PC-3 (cell line): ENCODE results near the gene MCRIP2. TPM values are rescaled to one million over a fixed set of nuclear protein-coding genes. Genes with fewer than 3 reads are reported as not detected.

Experiments
- ATAC-seq: fragments of 200-7000 bp; cut with Tn5 transposase; 2 replicates; pipeline ENCODE4 v1.9.1; 2020; ENCODE audit warnings: mild to moderate bottlenecking, moderate library complexity
- BruUV-seq: library from RNA; stranded (reverse); fragments of 400-500 nt; replicated peaks from 2 replicates; lab custom pipeline; 2021; lab: Mats Ljungman, UMichigan
- CTCF ChIA-PET: fragments of 300-600 bp; sonication (Branson Sonifier 250); formaldehyde crosslinking; loops from one replicate; lab custom pipeline; 2022; ENCODE audit warnings: antibody characterized with exemption; lab: Charles Lee
- POLR2A ChIA-PET: fragments of 300-600 bp; sonication (Branson Sonifier 250); formaldehyde crosslinking; loops from one replicate; lab custom pipeline; 2022; ENCODE audit warnings: antibody characterized with exemption; ENCODE audit not compliant: unreplicated experiment; lab: Charles Lee
- DNase-seq: peaks from one replicate; pipeline ENCODE4 v3.0.0-alpha.2; 2015
- H2AFZ ChIP-seq: fragments of 300-600 bp; sonication (generic); 2 replicates; pipeline ENCODE4 v1.6.0; 2016; ENCODE audit warnings: antibody characterized with exemption, low read length
- H3F3A ChIP-seq: fragments of 300-600 bp; sonication (generic); one replicate; pipeline ENCODE4 v1.6.0; 2017; ENCODE audit warnings: antibody characterized with exemption, low read length, control low read depth, mild to moderate bottlenecking; ENCODE audit not compliant: unreplicated experiment
- H3K27ac ChIP-seq: fragments of 300-600 bp; sonication (generic); 2 replicates; pipeline ENCODE4 v1.5.1; 2016; ENCODE audit warnings: mild to moderate bottlenecking, low read length
- H3K27me3 ChIP-seq: fragments of 300-600 bp; sonication (generic); 2 replicates; pipeline ENCODE4 v1.6.1; 2016; ENCODE audit warnings: low read length, mixed read lengths
- H3K36me3 ChIP-seq: fragments of 300-600 bp; sonication (generic); 2 replicates; pipeline ENCODE4 v1.6.1; 2016; ENCODE audit warnings: low read depth, mixed run types, low read length, mixed read lengths
- H3K4me1 ChIP-seq: fragments of 300-600 bp; sonication (generic); 2 replicates; pipeline ENCODE4 v1.5.1; 2016; ENCODE audit warnings: low read length; ENCODE audit not compliant: insufficient read depth
- H3K4me2 ChIP-seq: fragments of 300-600 bp; sonication (generic); 2 replicates; pipeline ENCODE4 v1.6.0; 2016; ENCODE audit warnings: low read length
- H3K4me3 ChIP-seq: fragments of 300-600 bp; sonication (generic); 2 replicates; pipeline ENCODE4 v1.5.1; 2016; ENCODE audit warnings: mild to moderate bottlenecking, low read length, mixed read lengths
- H3K79me2 ChIP-seq: fragments of 300-600 bp; sonication (generic); 2 replicates; pipeline ENCODE4 v1.6.1; 2017; ENCODE audit warnings: low read length, mixed read lengths
- H3K9ac ChIP-seq: fragments of 300-600 bp; sonication (generic); 2 replicates; pipeline ENCODE4 v1.6.0; 2016; ENCODE audit warnings: mild to moderate bottlenecking, low read length
- H3K9me2 ChIP-seq: fragments of 300-600 bp; sonication (generic); replicated peaks from 2 replicates; pipeline ENCODE4 v1.6.1; 2016; ENCODE audit warnings: mixed run types, low read length, mixed read lengths
- H3K9me3 ChIP-seq: fragments of 300-600 bp; sonication (generic); 2 replicates; pipeline ENCODE4 v1.6.1; 2016; ENCODE audit warnings: low read length, mixed read lengths
- H4K20me1 ChIP-seq: fragments of 300-600 bp; sonication (generic); 2 replicates; pipeline ENCODE4 v1.6.1; 2016; ENCODE audit warnings: low read length, mixed read lengths
- CTCF ChIP-seq: fragments of 300-600 bp; sonication (generic); conservative IDR thresholded peaks from 2 replicates; pipeline ENCODE4 v1.5.1; 2017; ENCODE audit warnings: antibody characterized with exemption, low read depth, mild to moderate bottlenecking, low read length
- EZH2 ChIP-seq: fragments of 300-600 bp; sonication (generic); IDR thresholded peaks from one replicate; pipeline ENCODE4 v1.6.1; 2017; ENCODE audit warnings: antibody characterized with exemption, mild to moderate bottlenecking, low read length; ENCODE audit not compliant: unreplicated experiment
- EZH2phosphoT487 ChIP-seq: fragments of 300-600 bp; sonication (generic); IDR thresholded peaks from 2 replicates; pipeline ENCODE4 v1.6.1; 2018; ENCODE audit warnings: mild to moderate bottlenecking, antibody characterized with exemption, low read length, borderline replicate concordance
- intact Hi-C: fragments of 100-400 bp; cut with micrococcal nuclease; formaldehyde crosslinking; loops from 2 replicates; pipeline ENCODE4 v1.9.0; 2023
- total RNA-seq: library from RNA; depleted of rRNA; stranded (reverse); fragments of >200 nt; gene quantifications from 2 replicates; pipeline ENCODE4 v1.2.3, GENCODE V29; 2014

MCRIP2 gene
- total RNA-seq, 1 experiment from 2014 or later, result 83.5 TPM

DNA sequence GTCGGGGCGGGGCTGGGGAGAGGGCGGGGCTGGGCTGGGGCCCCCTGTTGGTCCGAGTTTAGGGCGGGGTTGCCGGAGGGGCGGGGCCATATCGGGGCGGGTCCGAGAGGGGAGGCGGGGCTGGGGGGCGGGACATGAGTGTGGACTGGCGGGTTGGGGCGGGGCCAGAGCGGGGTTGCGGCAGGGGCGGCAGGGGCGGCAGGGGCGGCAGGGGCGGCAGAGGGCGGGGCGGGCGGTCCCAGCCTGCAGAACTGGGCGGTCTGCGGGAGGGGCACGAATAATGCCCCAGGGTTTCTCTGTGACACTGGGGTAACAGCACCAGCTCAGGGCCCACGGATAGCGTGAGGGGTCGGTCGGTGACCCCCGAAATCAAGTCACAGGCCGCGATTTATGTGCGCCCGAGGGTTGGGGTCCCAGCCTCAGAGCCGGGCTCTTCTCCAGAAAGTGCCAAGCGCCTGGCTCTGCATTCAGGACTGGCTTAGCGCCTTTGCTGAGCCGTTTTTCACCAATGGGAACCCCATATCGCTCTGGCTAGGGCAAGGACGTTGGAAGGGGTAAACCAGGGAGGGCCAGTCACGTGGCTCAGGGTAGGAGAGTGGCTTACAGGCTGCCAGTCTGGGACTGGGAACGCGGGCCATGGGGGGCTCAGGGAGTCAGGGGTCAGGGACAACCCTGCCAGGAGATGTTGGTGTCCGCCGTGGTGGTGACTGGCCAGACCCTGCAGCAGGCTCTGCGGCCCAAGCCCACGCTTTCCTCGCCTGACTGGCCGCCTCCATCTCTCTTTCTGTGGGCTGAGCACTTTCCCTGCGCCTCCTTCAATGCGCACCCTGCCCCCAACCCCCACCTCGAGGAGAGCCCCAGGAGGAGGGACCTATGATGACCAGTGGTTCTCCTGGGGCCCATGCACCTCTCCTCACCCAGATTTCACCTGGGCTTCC is 4.3 kb upstream of the MCRIP2 start:
- peak; percentile 71 for DNase-seq
- H3F3A ChIP-seq, result no peaks in the 10 kb centered on the region
- H3K9me2 ChIP-seq, result no peaks in the 10 kb centered on the region
- H3K9ac ChIP-seq, result peak overlapping the region; percentile 83; the same call in 1 of the 2 replicates
- intact Hi-C loops, result loop anchor here (5.0 kb wide), 1 partner anchor 50 kb away; no protein-coding TSS in a partner anchor
- no peak overlapping the region for H3K27ac ChIP-seq
- H3K4me2 ChIP-seq, result peak overlapping the region; percentile 97
- H3K4me1 ChIP-seq, result peaks cover 3% of the 10 kb centered on the region; the same call in 1 of the 2 replicates
- peak overlapping the region; percentile 90 for H3K4me3 ChIP-seq
- ChIA-PET CTCF (no interaction called here), POLR2A (no interaction called here)
- peak overlapping the region; percentile 66; the same call in 1 of the 2 replicates for H2AFZ ChIP-seq
- no peaks in the 10 kb centered on the region for H3K36me3 ChIP-seq
- no peak; the same call in 1 of the 2 replicates for ATAC-seq
- TF ChIP-seq EZH2, result no peak
- no peak for TF ChIP-seq EZH2phosphoT487
- no peak for TF ChIP-seq CTCF
- H4K20me1 ChIP-seq, result no peaks in the 10 kb centered on the region
- H3K27me3 ChIP-seq, result no peaks in the 10 kb centered on the region
- H3K79me2 ChIP-seq, result peaks cover 14% of the 10 kb centered on the region
- H3K9me3 ChIP-seq, result no peaks in the 10 kb centered on the region
- BruUV-seq, result no TSS peak

DNA sequence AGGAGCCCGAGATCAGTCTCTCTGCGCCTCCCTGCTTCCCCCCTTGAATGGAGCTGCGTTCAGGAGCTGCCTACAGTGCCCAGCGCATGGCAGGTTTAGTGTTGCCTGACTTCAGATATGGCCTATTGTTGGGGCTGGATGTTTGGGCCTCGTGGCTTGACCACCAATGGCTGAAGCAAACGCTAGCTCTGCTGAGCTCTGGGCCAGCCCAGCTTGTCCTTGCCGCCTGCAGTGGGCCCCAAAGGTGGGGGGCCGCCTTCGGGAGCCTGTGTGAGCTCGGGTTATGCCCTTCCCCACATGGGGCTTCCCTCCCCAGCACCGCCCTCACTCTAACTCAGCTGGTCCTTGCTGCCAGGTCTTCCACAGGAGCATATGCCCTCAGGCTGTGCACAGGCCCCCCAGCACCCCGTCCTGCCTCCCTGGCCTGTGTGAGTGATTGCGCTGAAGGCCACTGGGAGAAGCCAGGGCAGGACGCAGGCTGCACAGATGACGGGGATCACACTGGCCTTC is 3.5 kb upstream of the MCRIP2 start:
- TF ChIP-seq EZH2, result no peak
- no peak for TF ChIP-seq CTCF
- no peak for TF ChIP-seq EZH2phosphoT487
- no peak for ATAC-seq
- Histone ChIP-seq H3K9ac (no peak overlapping the region), H4K20me1 (no peaks in the 10 kb centered on the region), H3K79me2 (peaks cover 21% of the 10 kb centered on the region), H2AFZ (no peak overlapping the region), H3K36me3 (no peaks in the 10 kb centered on the region), H3K4me3 (no peak overlapping the region), H3K4me1 (peaks cover 9% of the 10 kb centered on the region; the same call in 1 of the 2 replicates), H3K9me3 (no peaks in the 10 kb centered on the region), H3K27ac (no peak overlapping the region), H3K4me2 (no peak overlapping the region), H3K9me2 (no peaks in the 10 kb centered on the region), H3K27me3 (no peaks in the 10 kb centered on the region), H3F3A (no peaks in the 10 kb centered on the region)
- ChIA-PET CTCF (no interaction called here), POLR2A (no interaction called here)
- no peak for DNase-seq
- intact Hi-C loops, result loop anchor here (5.0 kb wide), 1 partner anchor 51 kb away; no protein-coding TSS in a partner anchor
- no TSS peak for BruUV-seq
